HG02678 (cell line): Measurements from ENCODE around the gene BUB3.
A peak's percentile ranks its signal among the peaks of the same experiment; 100 is the strongest.
"Not testable (repeated sequence)": the region's sequence is repeated elsewhere in the genome, so short reads cannot be mapped to it uniquely, and the experiment has no call there.

Source experiments
- ATAC-seq: cut with Tn5 transposase; IDR thresholded peaks from one replicate; pipeline ENCODE4 v1.9.1; 2021; ENCODE audit warnings: mild to moderate bottlenecking, moderate library complexity; ENCODE audit not compliant: unreplicated experiment

The BUB3 gene

DNA sequence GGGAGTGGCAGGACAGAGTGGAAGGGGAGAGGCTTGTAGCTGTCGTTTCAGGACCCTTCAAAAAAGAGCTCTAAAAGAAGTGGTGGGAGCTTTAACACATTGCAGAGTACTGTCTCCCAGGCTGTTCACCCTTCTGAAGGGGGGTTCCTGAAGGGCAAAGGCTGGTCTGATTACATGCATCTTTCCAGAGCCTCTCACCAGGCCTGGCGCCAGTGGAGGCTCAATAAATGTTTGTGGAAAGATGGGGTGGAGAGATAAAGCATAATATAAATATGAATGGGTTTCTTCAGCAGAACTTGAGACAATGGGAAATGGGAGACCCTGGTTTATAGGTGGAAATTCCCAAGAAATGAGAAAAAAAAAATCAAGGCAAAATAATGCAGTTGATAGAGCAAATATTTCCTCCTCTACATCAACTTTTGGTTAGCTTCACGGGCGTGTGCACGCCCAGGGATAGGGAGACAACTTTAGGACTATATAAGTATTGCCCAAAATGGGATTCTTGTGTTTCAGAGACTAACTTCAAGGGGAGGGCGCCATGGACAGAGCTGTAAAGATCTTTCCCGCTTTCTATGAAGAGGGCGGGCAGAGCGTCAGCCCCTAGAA, 613 bp upstream of the BUB3 start:
- no peak for ATAC-seq

DNA sequence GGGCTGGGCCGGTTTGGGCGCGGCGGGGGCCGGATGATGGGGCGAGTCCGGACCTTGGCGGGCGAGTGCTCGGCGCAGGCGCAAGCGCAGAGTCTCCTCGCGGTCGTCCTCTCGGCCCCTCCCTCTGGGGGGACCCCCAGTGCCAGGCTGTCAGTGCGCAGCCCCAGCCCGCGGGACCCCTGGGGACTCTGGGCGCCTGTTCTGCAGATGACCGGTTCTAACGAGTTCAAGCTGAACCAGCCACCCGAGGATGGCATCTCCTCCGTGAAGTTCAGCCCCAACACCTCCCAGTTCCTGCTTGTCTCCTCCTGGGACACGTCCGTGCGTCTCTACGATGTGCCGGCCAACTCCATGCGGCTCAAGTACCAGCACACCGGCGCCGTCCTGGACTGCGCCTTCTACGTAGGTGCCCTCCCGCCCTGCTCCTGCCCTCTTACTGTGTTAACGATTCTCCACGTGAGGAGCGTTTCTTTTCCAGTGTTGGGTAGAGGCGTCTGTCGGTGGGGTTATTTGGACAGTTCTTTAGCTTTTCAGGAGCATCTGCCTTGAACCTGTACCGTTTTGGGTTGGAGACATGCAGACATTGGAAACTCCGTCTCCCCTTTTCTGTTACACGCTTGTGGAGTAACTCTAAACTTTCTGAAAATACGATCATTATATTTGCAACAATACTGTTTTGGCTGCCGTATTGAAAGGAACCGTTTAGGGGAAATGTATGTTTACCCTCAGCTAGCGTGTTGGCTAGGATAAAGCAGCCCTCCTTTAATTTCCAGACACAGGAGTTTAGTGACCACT, 706 bp downstream of the BUB3 start:
- ATAC-seq, result peak; percentile 43

DNA sequence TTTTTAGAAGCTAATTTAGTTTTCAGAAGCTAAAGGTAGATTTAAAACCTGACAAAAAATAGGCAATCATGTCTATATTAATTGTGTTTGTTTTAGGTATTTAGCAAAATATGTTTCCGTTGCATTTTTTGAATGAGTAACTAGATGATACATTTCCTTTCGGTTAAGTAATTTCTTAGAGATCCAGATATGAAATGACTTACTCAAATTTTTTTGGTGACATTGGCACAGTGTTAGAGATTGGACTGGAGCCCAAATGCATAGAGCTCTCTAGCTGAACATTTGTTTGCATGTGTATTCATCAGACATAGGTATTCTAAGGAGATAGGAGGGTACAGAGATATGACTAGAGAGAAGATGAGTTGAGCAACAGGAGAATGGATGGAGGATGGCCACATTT, 1.9 kb downstream of the BUB3 start:
- ATAC-seq, result no peak

DNA sequence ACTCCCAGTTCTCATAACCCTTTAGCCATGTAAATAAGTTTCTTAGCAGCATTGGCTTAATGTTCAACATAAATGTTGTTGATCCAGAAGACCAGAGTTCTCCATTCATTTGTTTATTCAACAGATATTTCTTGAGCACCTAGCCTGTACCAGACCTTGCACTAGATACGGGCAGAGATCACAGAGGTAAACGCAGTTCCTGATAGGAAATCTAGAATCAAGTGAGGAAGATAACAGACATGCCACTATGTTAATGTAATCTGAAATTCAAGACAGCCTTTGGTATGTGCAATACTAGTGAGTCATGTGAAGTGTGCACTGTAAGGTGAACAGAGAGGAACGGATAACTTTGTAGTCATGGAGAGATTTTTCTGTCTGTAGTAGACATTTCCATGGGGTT, 3.0 kb downstream of the BUB3 start:
- no peak for ATAC-seq

DNA sequence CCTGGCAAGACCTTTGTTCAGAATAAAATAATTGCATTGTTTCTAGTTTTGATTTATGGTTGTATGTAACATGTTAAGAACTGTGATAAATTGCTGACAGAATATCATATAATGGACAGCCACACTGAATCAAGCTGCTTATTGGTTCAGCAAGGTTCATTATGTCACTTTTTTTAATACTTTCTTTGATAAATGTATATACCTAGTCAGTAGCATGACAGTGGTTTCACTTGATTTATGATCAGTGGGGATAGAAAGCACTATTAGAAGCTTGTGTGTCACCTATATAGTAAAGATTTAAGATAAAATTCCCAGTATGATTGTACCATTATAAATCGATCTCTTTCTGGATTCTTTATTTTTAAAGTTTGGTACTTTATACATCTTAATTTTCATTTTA, 4.5 kb downstream of the BUB3 start:
- ATAC-seq, result no peak

DNA sequence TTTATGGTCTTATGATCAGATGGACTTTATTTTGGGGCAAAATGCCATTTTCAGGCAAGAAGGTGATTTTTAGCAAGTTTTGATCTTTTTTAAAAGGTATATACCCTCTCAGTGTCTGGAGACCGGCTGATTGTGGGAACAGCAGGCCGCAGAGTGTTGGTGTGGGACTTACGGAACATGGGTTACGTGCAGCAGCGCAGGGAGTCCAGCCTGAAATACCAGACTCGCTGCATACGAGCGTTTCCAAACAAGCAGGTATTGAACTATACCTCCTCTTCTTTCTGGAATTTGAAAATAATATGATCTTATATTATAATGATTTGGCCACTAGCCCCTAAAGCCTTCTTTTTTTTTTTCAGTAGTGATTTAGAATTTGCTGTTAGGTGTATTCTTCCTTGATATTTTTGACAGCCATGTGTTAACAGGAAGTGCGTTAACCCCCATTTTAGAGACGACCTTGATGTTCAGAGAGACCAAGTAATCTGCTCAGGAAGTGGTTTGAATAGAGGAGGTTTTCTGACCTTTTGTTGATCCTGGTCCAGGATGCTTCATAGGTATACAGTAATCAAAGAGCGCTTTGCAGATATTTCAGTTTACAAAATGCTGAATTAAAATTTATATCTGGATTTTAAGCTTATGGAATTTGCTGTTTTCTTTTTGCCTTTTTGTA, 6.2 kb downstream of the BUB3 start:
- no peak for ATAC-seq

DNA sequence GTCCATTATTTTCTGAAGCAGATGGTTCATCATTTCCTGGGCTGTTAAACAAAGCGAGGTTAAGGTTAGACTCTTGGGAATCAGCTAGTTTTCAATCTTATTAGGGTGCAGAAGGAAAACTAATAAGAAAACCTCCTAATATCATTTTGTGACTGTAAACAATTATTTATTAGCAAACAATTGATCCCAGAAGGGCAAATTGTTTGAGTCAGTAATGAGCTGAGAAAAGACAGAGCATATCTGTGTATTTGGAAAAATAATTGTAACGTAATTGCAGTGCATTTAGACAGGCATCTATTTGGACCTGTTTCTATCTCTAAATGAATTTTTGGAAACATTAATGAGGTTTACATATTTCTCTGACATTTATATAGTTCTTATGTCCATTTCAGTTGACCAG, 10.1 kb downstream of the BUB3 start:
- ATAC-seq, result no peak

DNA sequence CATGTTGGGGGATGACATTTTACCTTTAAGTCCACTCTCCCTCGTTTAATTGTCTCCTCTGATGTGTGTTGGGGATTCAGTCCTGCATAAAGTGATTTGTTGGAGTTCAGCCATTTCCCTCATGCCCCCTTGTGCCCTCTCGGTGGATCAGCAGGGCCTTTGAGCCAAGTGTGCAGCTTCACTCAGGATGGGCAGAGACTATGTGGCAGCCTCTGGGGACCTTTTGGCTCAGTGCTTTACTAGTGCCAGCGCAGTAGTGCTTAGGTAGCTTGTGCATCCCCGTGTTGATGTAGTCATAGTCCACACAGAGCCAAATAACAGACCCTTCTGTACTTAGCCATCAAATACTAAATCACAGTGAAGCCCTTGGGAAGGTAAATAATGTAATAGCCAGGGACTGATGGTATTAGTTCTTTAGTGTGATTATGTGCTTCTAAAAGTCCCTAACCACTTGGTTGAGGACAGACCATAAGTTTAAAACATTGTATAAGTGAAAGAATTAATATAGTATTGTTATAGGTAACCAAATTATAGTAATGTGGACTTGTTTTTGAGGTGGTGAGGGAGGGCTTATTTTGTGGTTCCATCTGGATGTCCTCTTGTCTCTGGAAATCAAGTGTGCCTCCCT, 11.4 kb downstream of the BUB3 start:
- ATAC-seq, result no peak

DNA sequence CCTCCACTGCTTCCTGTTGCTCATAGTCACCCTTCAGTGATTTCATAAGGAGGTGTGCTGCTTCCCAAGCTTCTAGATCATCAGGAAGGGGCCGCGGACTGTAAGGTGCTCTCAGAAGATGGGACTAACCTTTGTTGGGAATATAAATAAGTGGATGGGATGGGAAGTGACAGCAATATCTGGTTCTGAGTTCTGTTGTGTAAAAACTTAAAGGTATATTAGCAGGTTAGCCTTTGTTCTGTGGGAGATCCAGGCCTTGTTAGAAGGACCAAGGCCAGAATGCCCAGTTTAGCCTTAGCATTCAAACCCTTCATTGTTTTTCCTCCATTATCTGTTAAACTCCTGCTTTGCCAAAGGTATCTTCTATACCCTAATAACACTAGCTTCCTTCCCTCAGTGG, 12.4 kb downstream of the BUB3 start:
- no peak for ATAC-seq

DNA sequence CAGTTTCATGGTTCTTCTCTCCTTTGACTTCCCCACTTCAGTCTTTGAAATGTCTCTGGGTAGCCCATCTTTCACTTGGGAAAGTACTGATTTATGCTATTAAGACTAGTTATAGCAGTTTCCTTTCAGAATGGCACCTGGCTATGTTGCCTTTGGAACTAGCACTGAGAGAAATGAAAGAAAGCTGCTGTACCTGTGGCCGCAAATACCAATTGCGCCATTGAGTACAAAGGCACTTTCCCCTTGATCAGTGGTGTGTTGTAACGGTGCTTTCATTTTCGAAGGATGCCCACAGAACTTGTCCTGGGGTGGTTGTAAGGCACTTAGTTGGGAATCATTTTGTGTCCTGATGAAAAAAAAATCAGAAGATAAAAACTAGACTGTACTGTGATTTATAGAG, 16.8 kb downstream of the BUB3 start:
- no peak for ATAC-seq

DNA sequence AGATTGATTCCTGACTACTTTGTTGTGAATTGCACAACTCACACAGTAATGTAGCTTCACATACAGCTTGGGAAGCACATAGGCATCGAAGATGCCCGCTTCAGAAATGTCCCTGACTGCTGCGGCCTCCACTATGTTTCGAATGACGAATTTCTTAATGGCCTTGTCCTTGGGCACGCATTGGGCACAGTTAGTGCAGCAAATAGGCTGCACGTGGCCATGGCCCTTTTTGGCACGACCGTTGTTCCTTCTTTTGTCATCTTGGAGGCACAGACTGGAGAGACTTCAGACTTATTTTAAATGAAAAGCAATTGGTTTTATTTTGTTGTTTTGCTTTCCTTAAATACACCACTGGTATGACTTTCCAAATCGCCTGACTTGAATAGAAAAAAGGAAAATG, 17.4 kb downstream of the BUB3 start:
- ATAC-seq, result not testable (repeated sequence)

DNA sequence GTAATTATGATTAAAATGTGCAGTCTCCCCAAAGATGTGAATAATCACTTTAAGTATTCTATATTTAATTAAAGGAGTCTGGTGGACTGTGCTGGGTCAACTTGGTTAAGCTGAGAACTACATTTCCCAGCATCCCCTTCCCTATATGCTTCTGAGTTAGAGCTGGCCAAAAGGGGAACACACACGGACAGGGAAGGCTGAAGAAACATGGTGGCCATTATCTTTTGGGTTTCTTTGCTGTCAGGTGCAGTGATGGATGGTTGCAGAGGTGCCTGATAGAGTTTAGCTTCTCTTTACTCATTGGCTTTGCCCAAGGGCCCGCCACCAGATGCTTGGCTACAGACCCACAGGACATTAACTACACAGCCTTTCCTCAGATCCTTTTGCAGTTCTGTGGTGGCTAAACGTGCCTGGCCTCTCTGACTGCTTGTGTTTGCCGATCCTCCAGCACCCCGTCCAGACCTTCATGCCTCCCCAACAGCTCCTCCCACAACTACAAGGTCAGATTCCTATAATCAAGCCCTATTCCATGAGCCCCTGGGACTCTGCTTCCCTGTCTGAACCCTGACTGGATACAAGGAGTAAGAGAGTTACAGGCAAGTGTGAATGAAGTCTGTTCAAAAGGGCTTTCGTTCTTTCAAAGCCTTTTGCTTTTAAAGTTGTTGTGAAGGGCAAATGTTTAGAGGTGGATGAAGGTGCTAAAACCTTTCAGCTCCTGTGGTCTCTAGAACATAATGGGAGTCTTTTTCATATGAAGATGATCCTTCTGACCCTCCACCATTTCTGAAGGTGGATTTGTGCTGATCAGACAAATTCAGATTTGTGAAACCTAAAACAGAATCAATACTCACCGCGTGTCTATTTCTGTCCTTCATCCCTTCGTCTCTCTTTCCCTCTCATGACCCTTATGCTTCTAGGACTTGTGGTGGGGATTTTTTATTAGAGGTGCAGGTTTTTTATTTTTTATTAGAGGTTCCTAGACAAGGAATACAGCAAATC, 21.5 kb downstream of the BUB3 start:
- ATAC-seq, result no peak

DNA sequence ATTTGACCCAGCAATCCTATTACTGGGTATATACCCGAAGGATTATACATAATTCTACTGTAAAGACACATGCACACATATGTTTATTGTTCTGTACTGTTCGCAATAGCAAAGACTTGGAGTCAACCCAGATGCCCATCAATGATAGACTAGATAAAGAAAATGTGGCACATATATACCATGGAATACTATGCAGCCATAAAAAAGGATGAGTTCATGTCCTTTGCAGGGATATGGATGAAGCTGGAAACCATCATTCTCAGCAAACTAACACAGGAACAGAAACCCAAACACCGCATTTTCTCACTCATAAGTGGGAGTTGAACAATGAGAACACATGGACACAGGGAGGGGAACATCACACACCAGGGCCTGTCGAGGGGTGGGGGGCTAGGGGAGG, 24.2 kb downstream of the BUB3 start:
- not testable (repeated sequence) for ATAC-seq

DNA sequence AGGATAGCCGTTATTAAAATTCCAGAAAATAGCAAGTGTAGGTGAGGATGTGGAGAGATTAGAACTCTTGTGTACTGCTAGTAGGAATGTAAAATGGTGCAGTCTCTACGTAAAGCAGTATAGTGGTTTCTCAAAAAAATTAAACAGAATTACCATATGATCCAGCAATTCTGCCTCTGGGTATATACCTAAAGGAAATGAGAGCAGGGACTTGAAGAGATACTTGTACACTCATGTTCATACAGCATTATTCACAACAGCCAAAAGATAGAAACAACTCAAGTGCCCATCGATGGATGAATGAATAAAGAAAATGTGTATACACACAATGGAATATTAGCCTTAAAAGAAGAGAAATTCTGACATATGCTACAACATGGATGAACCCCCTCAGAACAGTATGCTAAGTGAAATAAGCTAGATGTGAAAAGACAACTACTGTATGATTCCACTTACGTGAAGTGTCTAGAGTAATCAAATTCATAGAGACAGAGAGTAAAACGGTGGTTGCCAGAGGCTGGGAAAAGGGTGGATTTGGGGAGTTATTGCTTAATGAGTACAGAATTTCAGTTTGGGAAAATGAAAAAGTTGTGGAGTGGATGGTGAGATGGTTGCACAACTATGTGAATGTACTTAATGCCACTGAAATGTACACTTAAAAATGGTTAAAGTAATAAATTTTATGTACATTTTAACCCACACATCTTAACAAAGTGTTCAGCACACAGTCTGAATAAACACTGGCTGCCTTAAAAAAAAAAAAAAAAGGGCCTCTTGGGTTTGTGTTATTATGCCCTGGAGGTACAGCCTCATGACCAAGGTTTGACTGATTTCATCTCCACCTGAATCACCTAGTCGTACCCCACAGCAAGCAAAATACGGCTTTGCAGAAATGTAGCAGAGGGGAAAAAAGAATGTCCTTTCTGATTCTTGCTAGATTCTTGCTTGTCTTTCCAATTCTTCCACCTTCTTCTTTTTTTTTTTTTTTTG, 26.2 kb downstream of the BUB3 start:
- no peak for ATAC-seq

DNA sequence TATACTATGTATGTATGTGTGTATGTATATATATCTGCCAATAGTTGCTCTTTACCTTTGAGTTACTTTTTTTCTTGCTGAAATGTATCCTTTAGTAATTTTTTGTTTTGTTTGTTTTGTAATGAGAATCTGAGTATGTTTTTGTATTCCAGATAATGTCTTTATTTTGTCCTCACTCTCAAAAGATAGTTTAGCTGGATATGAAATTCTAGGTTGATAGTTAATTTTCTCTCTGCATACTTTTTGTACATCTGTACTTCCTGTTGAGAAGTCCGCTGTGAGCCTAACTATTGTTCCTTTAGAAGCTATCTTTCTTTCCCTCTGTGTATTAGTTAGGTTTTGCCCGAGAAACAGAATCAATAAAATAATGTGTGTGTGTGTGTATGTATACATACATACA, 29.5 kb downstream of the BUB3 start:
- ATAC-seq, result no peak

DNA sequence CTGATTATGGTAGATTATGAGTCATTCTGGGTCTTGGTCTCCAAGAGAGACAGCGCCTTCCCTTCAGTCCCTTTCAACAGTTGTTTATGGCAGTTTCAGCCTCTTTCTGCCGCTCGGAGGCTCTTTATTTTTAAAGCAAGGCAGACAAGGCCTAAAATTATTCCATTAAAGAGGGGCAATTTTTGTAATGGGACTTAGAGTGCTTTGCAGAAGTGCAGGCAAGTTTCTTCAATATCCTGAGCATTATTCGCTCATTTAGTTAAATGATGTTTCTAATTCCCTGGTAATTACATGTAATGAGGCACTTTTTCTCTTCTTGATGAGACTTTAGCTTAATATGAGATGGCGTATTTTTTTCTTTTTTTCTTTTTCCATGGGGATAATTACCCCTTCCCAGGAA, 33.6 kb downstream of the BUB3 start:
- ATAC-seq, result no peak

DNA sequence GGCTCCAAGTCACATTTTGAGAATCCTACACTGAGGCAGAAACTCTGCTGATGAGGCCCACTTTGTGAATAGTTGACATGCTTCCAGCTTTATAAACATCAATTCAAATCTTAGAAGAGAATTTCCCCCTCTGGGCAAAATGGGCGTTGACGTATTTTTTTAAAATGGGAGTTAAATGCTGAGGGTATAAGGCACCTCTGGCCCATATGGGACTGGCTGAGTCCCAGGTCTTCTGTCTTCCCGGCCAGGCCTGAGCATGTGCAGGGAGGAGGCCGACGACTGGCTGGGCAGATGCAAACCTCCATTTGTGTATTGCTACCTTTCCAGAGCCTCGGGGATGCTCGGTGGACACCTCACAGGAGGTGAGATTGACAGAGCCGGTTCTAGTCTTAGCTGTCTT, 37.7 kb downstream of the BUB3 start:
- ATAC-seq, result no peak

DNA sequence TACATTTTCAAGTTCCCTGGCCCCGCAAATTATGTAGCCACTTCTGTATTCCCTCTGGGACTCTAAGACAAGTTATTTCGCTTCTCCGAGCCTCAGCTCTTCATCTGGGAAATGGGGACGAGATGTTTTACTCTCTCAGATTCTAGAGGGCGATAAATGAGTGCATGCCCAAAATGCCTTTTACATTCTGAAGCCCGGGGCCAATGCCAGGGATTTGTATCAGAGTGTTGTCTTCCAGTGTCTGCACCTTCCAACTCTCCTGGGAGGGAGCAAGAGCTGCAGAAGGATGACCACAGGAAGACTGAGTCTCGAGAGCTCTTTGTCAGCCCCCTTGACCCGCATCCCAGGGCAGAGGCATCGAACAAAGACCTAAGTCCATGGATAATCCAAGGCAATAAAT, 39.9 kb downstream of the BUB3 start:
- no peak for ATAC-seq

DNA sequence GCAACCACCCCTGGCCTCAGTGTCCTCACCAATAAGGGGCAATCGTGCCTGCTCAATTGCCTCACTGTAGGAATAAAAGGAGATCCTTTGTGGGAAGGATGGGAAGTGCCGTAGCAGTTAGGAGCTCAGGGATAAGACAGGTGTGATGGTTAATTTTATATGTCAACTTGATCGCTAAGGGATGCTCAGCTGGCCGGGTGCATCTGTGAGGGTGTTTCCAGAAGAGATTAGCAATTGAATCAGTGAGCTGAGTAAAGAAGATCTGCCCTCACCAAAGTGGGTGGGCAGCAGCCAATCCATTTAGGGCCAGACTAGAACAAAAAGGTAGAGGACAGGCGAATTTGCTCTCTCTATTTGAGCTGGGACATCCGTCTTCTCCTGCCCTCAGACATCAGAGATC, 46.3 kb downstream of the BUB3 start:
- no peak for ATAC-seq
